HG02938 (cell line): ENCODE data around the gene RSPO3.

Source experiments
- ATAC-seq: cut with Tn5 transposase; IDR thresholded peaks from one replicate; pipeline ENCODE4 v1.9.1; 2021; ENCODE audit warnings: mild to moderate bottlenecking, moderate library complexity; ENCODE audit not compliant: unreplicated experiment

Gene RSPO3

DNA sequence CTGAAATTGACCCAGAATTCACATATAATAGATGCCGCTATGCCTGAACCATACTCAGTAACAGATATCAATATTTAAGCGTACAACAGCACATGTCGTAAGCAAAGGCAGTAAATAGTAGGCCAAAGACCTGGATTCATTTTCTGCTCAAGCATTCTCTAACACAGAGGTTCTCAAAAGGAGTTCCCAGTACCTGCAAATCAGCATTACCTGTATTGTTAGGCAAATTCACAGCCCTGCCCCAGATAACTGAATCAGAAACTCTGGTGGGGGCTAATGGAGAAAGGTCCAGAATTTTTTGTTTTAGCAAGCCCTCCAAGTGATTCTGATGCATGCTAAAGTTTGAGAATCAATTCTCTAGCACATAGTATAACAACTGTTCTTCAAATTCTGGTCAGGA, 36.0 kb downstream of the RSPO3 start:
- no peak for ATAC-seq

DNA sequence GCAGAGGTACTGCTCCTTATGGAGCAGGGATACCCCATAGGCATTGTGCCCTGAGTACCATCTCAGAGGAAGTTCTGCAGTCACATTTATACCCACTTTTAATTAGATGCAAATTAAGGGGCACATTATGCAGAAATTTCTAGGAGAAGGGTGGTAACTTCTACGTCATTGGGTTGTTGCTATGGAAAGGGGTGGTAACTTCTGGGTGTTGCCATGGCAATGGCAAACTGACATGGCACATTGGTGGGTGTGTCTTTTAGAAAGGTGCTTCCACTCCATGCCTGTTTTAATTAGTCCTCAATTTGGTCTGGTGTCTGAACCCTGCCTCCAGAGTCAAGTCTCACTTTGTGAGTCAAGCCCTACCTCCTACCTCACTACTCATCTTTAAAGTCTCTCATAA, 42.0 kb downstream of the RSPO3 start:
- ATAC-seq: no peak

DNA sequence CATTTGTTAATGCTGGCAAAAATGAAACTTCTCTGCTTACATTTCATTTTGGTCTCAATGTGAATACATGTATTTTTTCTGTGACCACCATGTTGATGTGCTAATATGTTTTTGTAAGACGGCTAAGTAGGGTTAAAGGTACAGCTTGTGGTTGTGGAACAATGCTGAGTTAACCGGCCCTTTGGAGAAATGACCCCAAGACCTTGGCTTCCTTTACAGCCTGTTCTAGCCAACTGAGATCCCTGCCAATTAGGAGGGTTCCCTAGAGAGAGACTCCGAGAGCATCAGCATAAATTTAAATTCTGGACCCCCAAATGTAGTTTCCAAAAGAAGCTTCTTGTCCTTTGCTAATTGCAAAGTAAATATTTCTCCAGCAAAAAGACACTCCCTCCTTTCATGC, 44.4 kb downstream of the RSPO3 start:
- ATAC-seq: no peak

DNA sequence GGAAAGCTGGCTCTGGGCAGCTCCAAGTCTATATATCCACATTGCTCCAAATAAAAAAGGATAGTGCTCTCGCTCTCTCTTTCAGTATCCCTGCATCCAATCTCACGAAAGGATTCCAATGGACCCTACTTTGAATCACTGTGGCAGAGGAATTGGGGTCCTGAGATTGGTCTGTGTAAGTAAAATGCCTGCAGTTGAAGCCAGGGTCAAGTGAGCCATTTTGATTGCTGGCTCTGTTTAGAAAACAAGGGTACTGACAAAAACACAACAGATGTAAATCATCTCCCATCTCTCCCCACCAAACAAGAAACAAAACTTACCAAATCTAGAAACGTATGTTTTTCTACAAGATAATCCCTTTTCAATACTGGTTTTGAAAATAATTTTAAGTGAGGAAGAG, 45.6 kb downstream of the RSPO3 start:
- ATAC-seq: no peak

DNA sequence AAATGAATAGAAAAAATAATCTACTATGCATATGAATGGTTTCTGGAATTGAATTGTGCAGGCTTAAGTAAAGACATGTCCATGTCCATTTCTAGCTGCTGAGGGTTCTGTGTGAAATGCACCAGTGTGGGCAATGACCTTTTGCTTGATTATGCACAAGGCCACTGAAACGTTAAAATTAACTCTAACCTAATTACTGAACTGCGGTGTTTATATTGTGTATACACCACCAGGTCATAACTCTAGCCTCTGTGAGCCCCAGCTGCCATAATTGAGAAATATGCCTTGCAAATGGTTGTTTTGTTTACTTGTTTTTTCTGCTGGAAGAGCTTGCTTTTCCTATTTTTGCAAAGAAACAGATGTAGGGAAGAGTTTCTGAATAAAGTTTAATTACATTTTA, 46.1 kb downstream of the RSPO3 start:
- no peak for ATAC-seq

DNA sequence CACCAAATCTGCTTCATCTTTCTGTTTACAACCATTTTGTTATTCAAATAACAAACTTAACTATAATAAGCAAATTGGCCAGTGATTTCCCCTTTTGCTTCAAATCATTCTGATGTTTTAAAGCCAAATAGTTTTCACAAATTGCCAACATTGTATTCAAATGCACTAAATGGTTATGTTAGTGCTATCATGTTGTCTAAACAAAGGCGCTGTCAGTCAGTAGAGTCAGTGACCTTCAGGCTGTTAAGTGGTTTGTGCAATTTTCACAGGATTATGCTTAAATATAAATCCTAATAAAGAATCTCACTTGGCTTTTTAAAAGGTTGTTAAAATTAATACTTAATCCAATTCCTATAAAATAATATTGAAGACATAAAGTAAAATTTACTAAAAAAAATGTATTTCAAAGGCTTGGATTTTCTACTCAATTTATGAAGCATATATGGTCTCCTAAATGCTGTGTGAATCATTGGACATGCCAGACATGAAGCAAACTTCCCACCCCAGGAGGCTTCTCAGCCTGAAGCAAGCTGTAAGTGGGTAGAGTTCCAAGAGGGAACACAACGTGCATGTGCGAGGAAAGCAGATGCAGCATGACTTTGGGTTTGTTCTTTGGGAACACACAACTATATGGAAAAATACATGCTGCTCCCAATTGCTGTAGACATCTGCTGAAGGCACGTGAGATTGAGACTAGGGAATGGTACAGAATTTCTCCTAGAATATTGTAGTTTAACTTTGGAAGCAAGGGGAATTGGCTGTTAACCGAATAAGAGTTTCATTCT, 54.9 kb downstream of the RSPO3 start:
- ATAC-seq: no peak

DNA sequence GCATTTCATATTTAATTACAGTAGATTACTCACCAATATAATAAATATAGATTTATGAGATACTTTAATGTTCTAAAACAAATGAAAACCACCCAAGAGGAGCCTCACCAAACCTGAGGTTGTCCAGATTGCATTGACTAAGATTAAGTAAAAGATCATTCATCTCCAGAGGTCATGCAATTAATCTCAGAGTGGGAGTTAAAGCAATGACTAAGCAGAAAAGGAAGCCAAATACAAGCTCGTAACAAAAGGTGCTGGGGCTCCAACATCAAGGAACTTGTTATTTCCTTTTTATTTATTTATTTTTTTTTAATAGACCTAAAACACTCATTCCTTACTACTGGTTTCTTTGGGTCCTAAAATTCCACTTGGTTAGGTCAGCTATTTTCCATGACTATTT, 57.7 kb downstream of the RSPO3 start:
- no peak for ATAC-seq

DNA sequence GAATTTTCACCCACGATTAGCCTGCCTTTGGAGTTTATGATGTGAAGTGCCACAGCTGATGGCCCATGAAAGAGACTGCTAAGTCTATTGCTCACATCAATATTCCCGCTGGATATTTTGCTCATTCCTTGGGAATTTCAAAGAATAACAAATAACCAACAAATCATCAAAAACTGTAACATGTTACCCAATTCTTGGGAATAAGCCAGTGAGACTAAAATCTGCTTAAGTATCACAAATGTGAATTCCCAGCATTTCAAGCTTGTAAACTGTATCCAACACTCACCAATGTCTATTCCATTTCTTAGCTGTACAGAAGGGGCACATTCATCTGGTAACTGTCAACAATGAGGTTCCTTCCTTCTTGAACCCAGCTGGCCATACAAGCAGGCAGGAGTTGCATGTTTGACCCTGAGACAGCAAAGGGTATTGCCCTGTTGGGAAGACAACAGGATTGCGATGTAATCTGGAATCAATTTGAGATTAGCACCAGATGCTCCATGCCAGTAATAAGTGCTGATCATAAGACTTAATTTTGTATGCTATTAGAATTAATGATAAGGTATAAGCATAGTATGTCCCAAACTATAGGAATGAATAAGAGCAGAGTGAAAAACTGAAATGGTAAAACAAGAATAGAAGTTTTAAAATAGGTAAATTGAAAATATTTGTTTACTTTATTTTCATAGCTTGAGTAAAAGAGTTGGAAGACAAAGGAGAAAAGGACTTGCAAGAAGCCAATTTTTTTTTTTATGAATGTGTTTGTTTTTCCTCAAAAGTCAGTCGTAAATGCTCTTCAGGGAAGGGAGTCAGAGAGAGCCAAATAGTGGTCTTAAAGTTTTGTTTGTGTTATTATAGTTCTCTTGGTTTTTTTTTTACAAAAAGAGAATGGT, 58.8 kb downstream of the RSPO3 start:
- no peak for ATAC-seq

DNA sequence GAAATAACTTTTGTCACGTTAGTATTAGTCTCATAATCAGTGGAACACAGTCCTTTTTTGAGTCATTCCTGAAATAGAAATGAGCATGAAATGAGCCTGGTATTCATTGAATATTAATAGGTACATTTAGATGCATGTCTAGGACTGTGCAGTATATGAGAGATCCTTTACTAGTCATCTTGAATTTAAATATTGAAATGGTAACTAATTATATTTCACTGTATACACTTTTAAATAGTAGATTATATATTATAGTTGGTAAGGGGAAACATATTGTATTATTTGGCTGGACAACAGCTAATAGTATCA, 59.4 kb downstream of the RSPO3 start:
- no peak for ATAC-seq

DNA sequence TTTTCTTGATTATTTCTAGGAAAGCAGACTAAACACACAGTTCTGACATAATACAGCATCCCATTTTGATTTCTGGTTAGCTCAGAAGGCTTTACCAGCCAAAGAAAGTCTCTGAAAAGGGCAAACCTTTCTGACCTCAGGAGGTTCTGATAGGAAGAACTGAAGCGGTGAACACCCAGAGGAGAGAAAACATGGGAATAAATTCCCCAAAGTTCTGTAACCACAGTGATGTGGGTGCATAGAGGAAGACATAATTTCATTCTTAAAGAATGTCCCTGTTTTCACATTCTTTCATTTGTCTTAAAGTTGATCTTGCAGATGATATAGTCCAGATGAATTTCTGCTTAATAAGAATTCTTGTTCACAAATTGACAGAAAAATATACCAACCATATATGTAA, 60.3 kb downstream of the RSPO3 start:
- ATAC-seq: no peak

DNA sequence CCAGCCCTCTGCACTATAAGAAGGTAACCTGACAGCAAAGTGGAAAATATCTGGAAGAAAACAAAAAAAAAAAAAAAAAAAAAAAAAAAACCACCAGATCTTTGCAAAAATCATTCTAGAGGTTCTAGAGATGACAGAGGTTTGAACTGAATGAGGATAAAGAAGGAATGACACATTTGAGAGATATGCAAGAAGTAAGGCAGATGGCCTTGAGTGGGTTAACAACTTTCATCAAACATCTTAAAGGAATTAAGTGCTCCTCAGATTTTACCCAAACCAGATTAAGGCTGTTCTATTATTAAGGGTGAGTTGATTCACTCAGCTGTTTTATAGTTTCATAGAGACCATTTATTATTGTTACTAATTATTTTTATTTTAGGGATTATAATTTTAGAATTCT, 62.0 kb downstream of the RSPO3 start:
- ATAC-seq: no peak

DNA sequence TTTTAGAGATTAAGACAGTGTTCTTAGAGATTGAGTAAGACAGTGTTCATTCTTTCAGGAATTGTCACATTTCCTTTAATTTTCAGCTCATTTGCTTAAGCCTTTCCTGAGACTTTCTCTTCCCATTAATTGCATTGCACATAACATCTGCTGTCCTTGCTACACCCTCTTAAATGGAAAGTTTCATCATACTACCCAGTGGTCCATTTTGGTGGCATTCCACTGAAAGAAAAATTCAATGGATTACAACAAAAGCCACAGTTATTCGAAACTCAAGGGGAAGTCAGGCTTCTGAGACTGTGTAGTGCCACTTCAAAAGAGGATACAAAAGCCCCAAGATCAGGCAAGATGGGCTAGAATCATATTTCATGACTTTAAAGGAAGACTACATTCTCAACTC, 64.0 kb downstream of the RSPO3 start:
- ATAC-seq: no peak

DNA sequence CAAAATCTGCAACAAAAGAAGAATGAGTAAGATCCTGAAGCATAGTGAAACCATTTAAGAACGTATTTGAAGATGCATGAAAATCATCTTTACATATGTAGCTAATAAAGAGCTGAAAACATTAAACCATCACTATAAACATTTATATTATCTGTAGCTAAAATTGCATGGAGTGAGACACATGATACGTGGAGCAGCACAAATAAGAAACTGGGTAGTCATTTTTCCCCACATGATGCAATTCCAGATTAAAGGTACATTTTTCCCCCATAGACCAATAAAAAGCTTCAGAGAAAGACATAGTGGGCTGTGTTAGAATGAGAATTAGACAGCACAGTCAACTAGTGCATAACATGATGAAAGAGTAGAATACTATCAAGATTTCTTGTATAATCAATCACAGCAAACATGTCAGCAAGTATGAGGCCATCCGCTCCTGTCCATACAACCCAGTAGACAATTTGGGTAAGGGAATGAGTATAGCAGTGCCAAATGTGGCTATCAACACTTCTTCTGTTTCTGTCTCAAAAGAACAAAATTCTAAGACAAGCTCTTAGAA, 67.0 kb downstream of the RSPO3 start:
- no peak for ATAC-seq

DNA sequence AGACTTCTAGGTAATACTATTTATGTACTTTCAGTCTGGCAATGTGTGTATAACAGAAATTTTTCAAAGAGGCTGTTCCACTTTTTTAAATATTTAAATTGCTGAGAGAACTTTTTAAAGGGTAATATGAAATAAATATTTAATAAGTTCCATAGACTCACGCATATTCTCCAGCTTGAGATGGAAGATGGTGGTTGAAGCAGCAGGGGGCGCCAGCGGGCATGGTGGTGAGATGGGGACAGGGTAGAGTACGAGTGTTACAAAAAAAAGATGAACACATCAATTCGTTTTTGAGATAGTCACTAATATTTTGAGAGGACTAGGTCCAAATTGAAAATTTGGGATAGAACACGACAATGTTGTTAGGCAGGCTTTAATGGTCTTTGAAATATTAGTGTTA, 68.4 kb downstream of the RSPO3 start:
- ATAC-seq: peak; percentile 79

DNA sequence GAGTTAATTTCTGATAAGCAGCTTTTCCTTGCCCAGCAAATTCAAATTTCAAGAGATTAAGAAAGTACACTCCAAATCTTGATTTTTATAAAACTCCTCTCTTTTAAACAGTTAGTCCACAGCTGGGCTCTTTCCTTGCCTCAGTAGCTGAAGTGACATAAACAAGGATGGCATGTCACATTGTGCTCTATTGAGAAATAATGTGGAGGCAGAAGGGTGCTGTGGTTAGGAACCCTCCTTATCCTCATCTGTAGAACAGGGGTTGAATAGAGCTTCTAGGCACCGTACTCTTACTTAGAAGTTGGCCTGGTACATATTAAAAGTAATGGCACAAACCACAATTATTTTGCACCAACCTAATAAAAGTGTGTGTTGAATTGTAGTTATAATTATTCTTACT, 70.3 kb downstream of the RSPO3 start:
- no peak for ATAC-seq

DNA sequence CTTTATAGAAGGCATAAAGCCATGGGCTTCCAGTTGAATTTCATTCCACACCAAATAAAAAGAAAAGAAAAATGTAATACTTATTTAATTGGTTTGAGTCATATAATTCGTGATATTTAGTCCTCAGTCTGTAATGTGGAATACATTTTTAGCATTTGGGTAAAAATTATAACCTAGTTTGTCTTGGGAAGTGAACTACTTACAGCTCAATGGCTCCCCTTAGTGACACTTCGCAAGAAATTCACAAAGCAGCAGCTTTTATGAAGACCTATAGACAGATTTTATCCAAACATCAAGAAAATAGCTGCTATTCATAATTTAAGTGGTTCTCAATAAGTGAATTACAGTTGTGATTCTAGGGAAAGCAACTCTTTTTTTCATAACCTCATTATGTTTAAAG, 72.1 kb downstream of the RSPO3 start:
- ATAC-seq: no peak

DNA sequence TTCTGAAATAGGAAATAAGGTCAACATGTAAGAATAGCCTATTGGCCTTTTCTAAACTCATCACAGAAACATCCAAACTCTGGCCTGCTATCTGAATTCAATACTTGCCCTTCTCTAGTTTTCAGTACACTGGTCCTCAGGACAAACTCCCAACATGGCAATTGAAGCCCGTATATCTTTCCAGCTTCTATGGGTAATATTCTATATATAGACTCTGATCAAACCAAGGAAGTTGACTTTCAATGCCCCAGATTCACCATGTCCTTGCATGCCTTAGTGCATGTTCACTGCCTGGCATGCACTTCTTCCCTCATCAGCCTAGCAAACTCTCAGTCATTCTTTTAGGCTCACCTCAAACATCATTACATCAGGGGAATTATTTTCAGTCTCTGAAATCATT, 73.2 kb downstream of the RSPO3 start:
- ATAC-seq: no peak

DNA sequence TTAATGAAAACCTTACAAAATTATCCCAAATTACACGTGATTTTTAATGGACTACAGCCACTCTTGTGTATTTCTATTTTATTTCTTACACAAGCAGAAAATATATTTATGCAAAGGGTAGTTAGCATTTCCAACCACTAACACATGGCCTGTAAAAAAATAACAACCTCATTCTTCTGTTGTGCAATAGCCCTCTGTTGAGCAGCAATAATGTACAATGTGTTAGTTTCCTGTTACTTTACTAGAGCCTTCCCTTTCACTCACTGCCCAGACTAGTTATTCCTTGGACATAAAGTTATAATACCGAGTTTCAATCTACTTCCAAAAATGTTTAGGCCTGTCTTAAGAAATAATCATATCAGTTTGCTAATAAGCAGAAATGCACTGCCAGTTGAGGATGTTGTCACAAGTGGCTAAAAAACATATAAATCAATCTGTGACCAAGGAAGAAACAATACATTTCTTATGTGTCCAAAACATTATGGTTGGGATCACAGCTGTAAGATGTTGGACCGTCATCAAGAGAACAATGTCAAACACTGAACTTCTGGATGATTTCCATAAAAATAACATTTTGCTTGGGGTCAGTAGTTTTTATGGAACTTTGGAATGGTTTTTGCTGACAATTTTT, 74.6 kb downstream of the RSPO3 start:
- no peak for ATAC-seq

DNA sequence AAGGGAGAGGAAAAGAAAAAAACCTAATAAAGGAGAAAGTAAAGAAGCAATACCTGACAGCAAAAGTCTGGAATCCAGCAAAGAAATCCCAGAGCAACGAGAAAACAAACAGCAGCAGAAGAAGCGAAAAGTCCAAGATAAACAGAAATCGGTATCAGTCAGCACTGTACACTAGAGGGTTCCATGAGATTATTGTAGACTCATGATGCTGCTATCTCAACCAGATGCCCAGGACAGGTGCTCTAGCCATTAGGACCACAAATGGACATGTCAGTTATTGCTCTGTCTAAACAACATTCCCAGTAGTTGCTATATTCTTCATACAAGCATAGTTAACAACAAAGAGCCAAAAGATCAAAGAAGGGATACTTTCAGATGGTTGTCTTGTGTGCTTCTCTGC, 77.4 kb downstream of the RSPO3 start:
- no peak for ATAC-seq

DNA sequence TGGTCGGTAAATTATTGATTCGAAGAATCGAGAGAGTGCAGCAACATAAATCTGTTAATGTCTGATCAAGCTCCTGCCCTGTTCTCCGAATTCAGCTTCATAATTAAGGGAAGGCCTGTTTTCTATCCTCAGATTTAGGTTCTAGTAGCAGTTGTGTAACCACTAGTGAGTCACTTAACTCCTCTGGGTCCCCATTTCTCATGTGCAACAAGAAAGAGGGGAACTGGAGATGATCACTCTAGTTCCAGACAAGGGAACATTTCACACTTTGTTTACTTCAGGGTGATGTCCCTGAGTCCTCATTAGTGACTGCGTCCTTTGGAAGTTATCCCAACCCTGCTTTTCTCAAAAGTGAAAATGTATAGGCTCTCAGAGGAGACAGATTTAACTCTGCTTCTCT, 80.1 kb downstream of the RSPO3 start:
- ATAC-seq: no peak

DNA sequence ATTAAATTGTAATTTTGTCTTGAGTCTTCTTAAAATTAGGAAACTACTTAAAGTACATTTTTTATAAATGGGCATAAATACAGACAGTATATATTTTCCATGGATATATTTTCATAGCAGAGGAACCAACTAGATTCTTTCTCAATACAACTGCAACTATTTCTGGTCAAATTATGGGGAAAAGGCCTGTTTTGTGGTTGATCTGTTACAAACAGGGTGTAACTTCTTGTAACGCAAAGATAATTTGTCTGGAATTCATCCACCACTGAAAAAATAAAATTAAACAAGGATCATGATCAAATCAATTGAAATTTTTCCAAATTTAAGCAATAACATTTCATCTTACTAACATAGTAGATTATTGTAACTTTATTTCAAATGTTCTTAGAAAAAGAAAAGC, 81.0 kb downstream of the RSPO3 start:
- ATAC-seq: no peak

DNA sequence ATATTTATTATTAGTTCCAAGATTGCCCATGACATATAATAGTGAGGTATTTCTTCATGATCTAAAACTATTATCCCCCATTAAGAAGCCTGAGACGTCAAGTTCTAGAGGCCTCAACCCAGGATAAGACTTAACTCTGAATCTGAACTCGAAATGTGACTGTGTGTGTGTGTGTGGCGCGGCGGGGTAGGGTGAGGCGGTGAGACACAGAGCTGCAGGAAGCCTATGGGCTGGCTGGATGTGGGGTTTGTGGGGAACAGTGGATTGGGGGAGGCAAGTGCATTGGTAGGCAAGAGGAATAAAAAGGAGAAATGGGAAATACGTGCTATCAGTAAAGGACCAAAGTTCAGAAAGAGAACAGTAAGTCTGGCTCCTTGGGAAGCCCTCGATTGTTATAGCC, 81.6 kb downstream of the RSPO3 start:
- no peak for ATAC-seq
